ENCODE measurements around the gene LCOR.

Gene LCOR

GRCh38 chr10:97012470-97012869 lies 180.4 kb downstream of the LCOR start:
- no peak for DNase-seq (ENCODE audit: low spot score)

DNA sequence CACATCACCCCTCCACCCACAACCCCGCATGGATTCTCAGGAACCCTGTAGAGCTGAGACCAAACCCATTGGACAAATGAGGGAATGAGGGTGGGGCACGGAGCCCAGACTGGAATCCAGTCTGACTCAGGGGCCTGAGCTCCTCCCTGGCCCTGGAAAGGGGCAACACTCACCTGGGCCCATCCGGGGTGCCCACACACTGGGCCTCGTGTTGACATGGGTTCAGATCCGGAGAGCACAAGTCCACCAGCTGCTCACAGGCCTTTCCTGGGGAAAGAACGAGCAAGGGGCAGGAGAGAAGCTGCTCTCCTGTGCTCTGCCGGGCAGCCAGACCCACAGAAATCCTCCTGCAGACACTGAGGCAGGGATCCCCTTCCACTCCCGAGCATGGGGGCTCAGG lies 181.5 kb downstream of the LCOR start:
- DNase-seq (ENCODE audit: low spot score) = no peak

- no peak for DNase-seq (ENCODE audit: low spot score)
Observed at GRCh38 chr10:97013983-97014382, 181.9 kb downstream of the LCOR start.

DNA sequence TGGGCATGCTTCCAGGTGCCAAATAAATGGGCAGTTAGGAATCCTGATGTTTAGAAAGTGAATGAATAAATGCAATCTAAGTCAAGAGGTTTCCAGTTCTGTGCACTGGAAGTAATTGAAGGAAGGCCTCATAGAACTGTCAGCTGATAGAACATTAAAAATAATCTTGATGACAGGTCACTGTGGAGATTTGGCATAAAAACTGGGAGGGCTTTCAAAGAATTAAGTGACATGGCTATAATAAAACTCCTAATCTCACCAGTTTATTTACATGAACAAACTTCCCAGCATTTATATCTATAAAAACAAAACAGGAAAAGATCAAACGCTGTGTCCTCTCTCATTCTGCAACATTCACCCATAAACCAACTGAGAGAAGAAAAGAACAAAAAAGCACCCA lies 183.1 kb downstream of the LCOR start:
- no peak for DNase-seq (ENCODE audit: low spot score)

DNA sequence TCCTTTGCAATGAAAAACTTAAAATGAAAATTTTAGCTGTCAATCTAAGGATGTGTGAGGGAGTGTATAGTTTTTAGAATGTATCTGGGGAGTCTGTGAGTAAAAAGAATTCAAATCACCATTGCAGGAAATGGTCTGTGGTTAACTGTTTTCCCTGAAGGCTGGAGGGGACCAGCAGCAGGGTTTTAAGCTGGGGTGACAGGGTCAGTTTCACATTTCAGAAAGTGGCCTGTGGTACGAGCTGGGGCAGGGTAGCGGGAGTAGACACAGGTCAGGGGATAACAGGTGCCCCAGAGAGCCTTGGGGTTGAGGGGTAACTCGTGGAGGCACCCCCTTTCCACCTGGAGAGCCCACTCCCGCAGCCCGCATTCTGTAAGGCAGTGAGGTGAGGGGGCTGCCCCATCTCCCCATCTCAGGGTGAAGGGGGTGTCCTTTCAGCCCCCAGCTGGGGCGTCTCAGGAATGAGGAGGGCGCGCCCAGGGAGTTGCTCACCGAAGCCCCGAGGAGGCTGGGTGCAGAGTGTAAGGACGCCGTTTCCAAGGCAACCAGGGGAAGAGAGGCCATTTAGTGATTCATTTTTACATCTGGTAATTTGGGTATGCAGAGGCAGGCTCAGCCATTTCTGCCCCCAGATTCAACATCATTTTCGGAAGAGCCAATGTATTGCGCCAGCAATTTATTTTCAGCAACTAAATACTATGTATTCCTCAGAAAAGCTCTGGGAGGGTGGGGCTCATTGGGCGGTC lies 184.8 kb downstream of the LCOR start:
- DNase-seq (ENCODE audit: low spot score) = no peak

- no peak for DNase-seq (ENCODE audit: low spot score)
Observed at GRCh38 chr10:97017474-97017903, 185.4 kb downstream of the LCOR start.

GRCh38 chr10:97018251-97019212 lies 186.4 kb downstream of the LCOR start:
- no peak for DNase-seq (ENCODE audit: low spot score)

GRCh38 chr10:97019213-97019844 lies 187.2 kb downstream of the LCOR start:
- no peak for DNase-seq (ENCODE audit: low spot score)

DNA sequence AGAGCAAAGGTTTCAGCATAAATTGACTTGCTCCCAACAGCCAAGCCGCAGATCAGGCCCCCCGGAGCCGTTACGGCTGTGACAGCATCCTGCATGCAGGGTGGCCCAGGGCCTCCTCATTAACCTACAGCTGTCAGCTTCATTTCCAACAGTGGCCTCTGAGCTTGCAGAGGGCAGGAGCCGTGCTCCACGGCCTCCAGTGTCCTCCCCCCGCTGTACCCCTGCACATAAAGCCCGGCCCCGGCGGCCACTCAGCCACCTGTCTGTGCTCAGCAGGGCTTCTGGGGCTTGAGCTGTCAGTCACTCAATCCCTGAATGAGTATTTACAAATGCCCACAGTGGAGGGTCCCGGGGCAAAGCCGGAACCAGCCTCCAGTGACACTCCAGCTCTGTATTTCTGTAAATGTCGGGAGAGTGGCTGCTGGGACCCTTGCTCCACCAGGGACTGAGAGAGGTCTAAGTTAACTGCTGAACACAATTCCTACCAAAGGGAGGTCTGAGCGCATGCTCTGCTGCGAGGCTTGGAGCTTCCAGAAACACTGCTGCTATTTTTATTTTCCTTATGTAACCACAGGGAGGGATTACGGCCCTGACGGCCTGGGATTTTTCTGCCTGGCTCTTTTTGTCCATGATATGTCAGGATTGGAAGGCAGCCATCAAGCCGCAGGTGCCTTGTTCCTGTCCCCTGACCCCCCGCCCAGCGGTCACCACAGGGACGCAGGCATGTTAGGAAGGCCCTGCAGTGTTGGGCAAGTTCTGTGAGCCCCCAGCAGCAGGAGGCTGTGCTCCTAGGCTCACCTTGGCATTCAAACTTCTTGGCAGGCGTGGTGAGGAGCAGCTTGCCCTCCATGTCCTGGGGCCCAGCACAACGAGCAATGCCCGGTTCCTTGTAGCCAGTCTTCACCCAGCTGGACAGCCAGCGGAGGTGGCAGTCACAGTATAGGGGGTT lies 188.6 kb downstream of the LCOR start:
- DNase-seq (ENCODE audit: low spot score) = no peak

GRCh38 chr10:97022616-97023015 lies 190.5 kb downstream of the LCOR start:
- DNase-seq (ENCODE audit: low spot score) = no peak

DNA sequence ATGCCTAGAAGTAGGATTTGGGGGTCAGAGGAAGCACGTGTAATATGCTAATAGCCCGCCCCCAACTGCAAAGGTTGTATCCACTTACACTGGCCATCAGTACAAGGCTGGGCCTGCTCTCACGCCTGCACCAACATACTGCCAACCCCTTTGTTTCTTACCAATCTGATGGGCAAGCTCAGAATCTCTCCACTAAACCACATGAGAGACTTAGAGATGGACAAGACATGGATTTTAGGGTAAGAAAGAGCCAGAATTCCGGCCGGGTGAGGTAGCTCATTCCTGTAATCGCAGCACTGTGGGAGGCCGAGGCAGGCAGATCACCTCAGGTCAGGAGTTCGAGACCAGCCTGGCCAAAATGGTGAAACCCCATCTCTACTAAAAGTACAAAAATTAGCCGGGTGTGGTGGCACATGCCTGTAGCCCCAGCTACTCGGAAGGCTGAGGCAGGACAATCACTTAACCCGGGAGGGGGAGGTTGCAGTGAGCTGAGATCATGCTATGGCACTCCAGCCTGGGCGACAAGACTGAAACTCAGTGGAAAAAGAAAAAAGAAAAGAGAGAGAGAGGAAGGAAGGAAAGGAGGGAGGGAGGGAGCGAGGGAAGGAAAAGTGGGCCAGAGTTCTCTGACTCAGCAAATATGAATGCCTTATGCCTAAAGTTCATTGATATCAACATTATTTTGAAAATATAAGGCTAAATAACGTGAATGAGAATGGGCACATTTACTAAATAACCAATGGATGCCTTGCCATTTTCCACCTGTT lies 191.5 kb downstream of the LCOR start:
- no peak for DNase-seq (ENCODE audit: low spot score)

- peak; percentile 57 for DNase-seq (ENCODE audit: low spot score)
Observed at GRCh38 chr10:97024168-97025073, 192.3 kb downstream of the LCOR start.

GRCh38 chr10:97025613-97026242 lies 193.6 kb downstream of the LCOR start:
- peak; percentile 43 for DNase-seq (ENCODE audit: low spot score)

DNA sequence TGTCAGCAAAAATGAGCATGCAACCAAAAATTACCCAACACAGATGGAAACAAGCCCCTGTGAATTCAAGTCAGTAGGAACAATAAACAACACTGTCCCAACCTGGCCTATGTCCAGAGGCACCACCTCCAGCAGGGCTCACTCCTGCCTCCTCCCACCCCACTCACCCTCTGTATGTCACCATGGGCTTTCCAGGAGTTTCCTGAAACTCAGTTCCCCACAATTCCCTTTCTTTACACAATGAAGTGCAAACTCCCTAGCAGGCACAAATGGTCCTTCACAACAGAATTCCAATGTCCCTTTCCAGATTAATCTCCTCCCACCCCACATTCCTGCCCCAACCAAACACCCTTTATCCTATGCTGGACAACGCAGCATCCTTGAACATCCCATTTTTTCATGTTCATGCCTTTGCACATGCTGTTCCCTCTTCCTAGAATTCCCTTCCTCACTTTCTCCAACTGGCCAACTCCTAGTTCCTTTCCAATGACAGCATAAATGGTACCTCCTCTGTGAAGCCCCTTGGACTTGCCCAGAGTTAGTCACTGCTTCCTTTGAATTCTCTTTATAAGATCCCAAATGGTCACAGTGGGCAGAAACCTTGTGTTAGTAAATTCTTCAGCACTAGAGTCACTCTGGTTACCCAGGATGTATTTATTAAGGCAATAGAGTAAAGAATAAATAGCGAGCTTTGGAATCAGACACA lies 196.2 kb downstream of the LCOR start:
- peak; percentile 63 for DNase-seq (ENCODE audit: low spot score)

- DNase-seq (ENCODE audit: low spot score) = no peak
Observed at GRCh38 chr10:97028832-97029178, 196.7 kb downstream of the LCOR start.

GRCh38 chr10:97029271-97029670 lies 197.2 kb downstream of the LCOR start:
- DNase-seq (ENCODE audit: low spot score) = no peak

DNA sequence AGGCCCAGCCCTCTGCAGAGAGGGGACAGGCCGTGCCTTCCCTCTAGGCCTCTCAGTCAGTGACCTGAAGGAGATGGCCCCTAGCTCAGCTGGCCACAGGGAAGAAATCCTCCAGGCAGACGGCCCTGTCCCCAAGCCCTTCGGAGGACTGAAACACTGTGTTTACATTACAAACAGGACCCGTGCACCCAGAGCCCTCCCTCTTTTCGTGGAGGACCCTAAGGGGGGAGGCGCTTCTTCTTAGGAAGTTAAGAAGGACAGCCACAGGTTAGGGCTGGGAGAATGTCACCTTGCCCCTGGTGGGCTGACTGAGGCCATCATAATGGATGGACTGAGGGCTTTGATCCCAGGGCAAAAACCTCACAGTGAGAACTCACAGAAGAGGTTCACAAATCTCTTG lies 198.8 kb downstream of the LCOR start:
- DNase-seq (ENCODE audit: low spot score) = no peak

GRCh38 chr10:97031459-97031858 lies 199.4 kb downstream of the LCOR start:
- DNase-seq (ENCODE audit: low spot score) = no peak

GRCh38 chr10:97032624-97033023 lies 200.5 kb downstream of the LCOR start:
- no peak for DNase-seq (ENCODE audit: low spot score)

All from AG08396 (cell line).